H9 (cell line): ENCODE results near the gene NPAS1. TPM values are rescaled to one million over a fixed set of nuclear protein-coding genes. Genes with fewer than 3 reads are reported as not detected.

Source experiments
- DNase-seq: peaks from one replicate; pipeline ENCODE4 v3.0.0-alpha.2; 2017
- H2AFZ ChIP-seq: one replicate; pipeline ENCODE4 v1.6.1; 2013; ENCODE audit warnings: mild to moderate bottlenecking, low read length, control low read depth, moderate library complexity
- H2AK5ac ChIP-seq: 2 replicates; pipeline ENCODE4 v1.6.1; 2013; ENCODE audit warnings: low read length, control low read depth, mixed read lengths; ENCODE audit not compliant: insufficient read length
- H2BK120ac ChIP-seq: one replicate; pipeline ENCODE4 v1.6.1; 2013; ENCODE audit warnings: low read depth, mild to moderate bottlenecking, low read length, control low read depth, inconsistent platforms; ENCODE audit not compliant: poor library complexity, severe bottlenecking
- H2BK12ac ChIP-seq: 2 replicates; pipeline ENCODE4 v1.6.1; 2013; ENCODE audit warnings: low read length, control low read depth, mixed read lengths, low read depth; ENCODE audit not compliant: insufficient read length
- H2BK15ac ChIP-seq: 2 replicates; pipeline ENCODE4 v1.6.1; 2013; ENCODE audit warnings: low read depth, low read length, control low read depth
- H2BK20ac ChIP-seq: one replicate; pipeline ENCODE4 v1.6.1; 2013; ENCODE audit warnings: low read depth, mild to moderate bottlenecking, low read length, control low read depth, inconsistent platforms; ENCODE audit not compliant: poor library complexity, severe bottlenecking
- H2BK5ac ChIP-seq: 2 replicates; pipeline ENCODE4 v1.6.1; 2013; ENCODE audit warnings: low read length, control low read depth, mixed read lengths; ENCODE audit not compliant: insufficient read length
- H3K14ac ChIP-seq: 2 replicates; pipeline ENCODE4 v1.6.1; 2013; ENCODE audit warnings: low read length, control low read depth; ENCODE audit not compliant: insufficient read depth
- H3K18ac ChIP-seq: 2 replicates; pipeline ENCODE4 v1.6.1; 2013; ENCODE audit warnings: low read depth, mild to moderate bottlenecking, mixed read lengths, low read length, control low read depth; ENCODE audit not compliant: insufficient read length
- H3K23ac ChIP-seq: 2 replicates; pipeline ENCODE4 v1.6.1; 2013; ENCODE audit warnings: low read length, control low read depth, mixed read lengths, low read depth; ENCODE audit not compliant: insufficient read length
- H3K23me2 ChIP-seq: 2 replicates; pipeline ENCODE4 v1.6.1; 2013; ENCODE audit warnings: low read depth, mild to moderate bottlenecking, mixed read lengths, low read length, control low read depth; ENCODE audit not compliant: insufficient read length, poor library complexity, severe bottlenecking
- H3K27ac ChIP-seq: 2 replicates; pipeline ENCODE4 v1.5.1; 2013; ENCODE audit warnings: low read length, control low read depth, mixed read lengths, low read depth; ENCODE audit not compliant: insufficient read length
- H3K27me3 ChIP-seq: 2 replicates; pipeline ENCODE4 v1.6.1; 2013; ENCODE audit warnings: low read length, control low read depth, inconsistent platforms; ENCODE audit not compliant: insufficient read depth
- H3K4ac ChIP-seq: 2 replicates; pipeline ENCODE4 v1.6.1; 2013; ENCODE audit warnings: low read depth, mild to moderate bottlenecking, control low read depth, inconsistent platforms, low read length, moderate library complexity
- H3K4me1 ChIP-seq: 2 replicates; pipeline ENCODE4 v1.6.1; 2013; ENCODE audit warnings: low read length, control low read depth, inconsistent platforms; ENCODE audit not compliant: insufficient read depth
- H3K4me2 ChIP-seq: 2 replicates; pipeline ENCODE4 v1.6.1; 2013; ENCODE audit warnings: low read length, control low read depth, mixed read lengths; ENCODE audit not compliant: insufficient read length, insufficient read depth
- H3K56ac ChIP-seq: 2 replicates; pipeline ENCODE4 v1.6.1; 2013; ENCODE audit warnings: low read depth, mild to moderate bottlenecking, mixed read lengths, low read length, control low read depth; ENCODE audit not compliant: insufficient read length
- H3K79me1 ChIP-seq: 2 replicates; pipeline ENCODE4 v1.6.1; 2013; ENCODE audit warnings: low read depth, mild to moderate bottlenecking, moderate library complexity, low read length, control low read depth, inconsistent platforms; ENCODE audit not compliant: insufficient read depth, poor library complexity, severe bottlenecking
- H3K79me2 ChIP-seq: 2 replicates; pipeline ENCODE4 v1.6.1; 2013; ENCODE audit warnings: low read length, control low read depth, inconsistent platforms; ENCODE audit not compliant: insufficient read depth
- H3K9ac ChIP-seq: 2 replicates; pipeline ENCODE4 v1.6.1; 2013; ENCODE audit warnings: low read length, control low read depth, mixed read lengths; ENCODE audit not compliant: insufficient read length; ENCODE audit errors: extremely low read depth
- H3K9me3 ChIP-seq: one replicate; pipeline ENCODE4 v1.6.1; 2013; ENCODE audit warnings: low read depth, low read length, inconsistent platforms; ENCODE audit not compliant: control insufficient read depth
- H3T11ph ChIP-seq: one replicate; pipeline ENCODE4 v1.6.1; 2013; ENCODE audit warnings: mild to moderate bottlenecking, low read length, control low read depth, inconsistent platforms
- H4K20me1 ChIP-seq: one replicate; pipeline ENCODE4 v1.6.1; 2013; ENCODE audit not compliant: control insufficient read depth, insufficient read length, insufficient read depth
- H4K5ac ChIP-seq: 2 replicates; pipeline ENCODE4 v1.6.1; 2013; ENCODE audit warnings: low read depth, mild to moderate bottlenecking, mixed read lengths, low read length, control low read depth; ENCODE audit not compliant: insufficient read length
- H4K8ac ChIP-seq: replicated peaks from 2 replicates; pipeline ENCODE4 v1.6.1; 2013; ENCODE audit warnings: low read length, control low read depth, mixed read lengths, low read depth; ENCODE audit not compliant: insufficient read length
- H4K91ac ChIP-seq: 2 replicates; pipeline ENCODE4 v1.6.1; 2013; ENCODE audit warnings: low read depth, mild to moderate bottlenecking, moderate library complexity, mixed read lengths, low read length, control low read depth; ENCODE audit not compliant: insufficient read length
- H3K27ac Mint-ChIP-seq, 3 experiments: 2 replicates in 2 of 3; 3 replicates in 1 of 3; pipeline ENCODE4 v1.8.0; 2020 to 2021; ENCODE audit warnings: mixed read lengths in 3 of 3, mild to moderate bottlenecking in 1 of 3, moderate library complexity in 1 of 3
- H3K27me3 Mint-ChIP-seq: 2 replicates; pipeline ENCODE4 v1.8.0; 2021; ENCODE audit warnings: low read depth, mild to moderate bottlenecking, moderate library complexity, mixed read lengths
- H3K36me3 Mint-ChIP-seq, 3 experiments: 2 replicates in 2 of 3; 3 replicates in 1 of 3; pipeline ENCODE4 v1.8.0; 2020 to 2021; ENCODE audit warnings: low read depth in 3 of 3, mixed read lengths in 3 of 3; ENCODE audit not compliant: insufficient read depth in 1 of 3
- H3K4me1 Mint-ChIP-seq, 2 experiments: 2 replicates each; pipeline ENCODE4 v1.8.0; 2020; ENCODE audit warnings: mixed read lengths in 2 of 2
- H3K4me3 Mint-ChIP-seq, 2 experiments: 2 replicates in 1 of 2; 3 replicates in 1 of 2; pipeline ENCODE4 v1.8.0; 2020 to 2021; ENCODE audit warnings: mild to moderate bottlenecking in 2 of 2, mixed read lengths in 2 of 2, moderate library complexity in 1 of 2
- H3K9me3 Mint-ChIP-seq, 2 experiments: 2 replicates in 1 of 2; 3 replicates in 1 of 2; pipeline ENCODE4 v1.8.0; 2020; ENCODE audit warnings: mild to moderate bottlenecking in 2 of 2, mixed read lengths in 2 of 2, moderate library complexity in 1 of 2
- CTCF ChIP-seq: fragments of 200-600 bp; sonication (generic); conservative IDR thresholded peaks from 3 replicates; pipeline ENCODE4 v1.8.0; 2021; ENCODE audit warnings: antibody characterized with exemption, mild to moderate bottlenecking
- WGBS: extraction: QIAGEN DNeasy Blood & Tissue Kit; methylation state at CpG from one replicate; pipeline ENCODE4 v1.1.7; 2013; ENCODE audit warnings: missing lambda C conversion rate, low lambda C conversion rate, mixed read lengths; ENCODE audit not compliant: insufficient read length; ENCODE audit errors: extremely low coverage; 5-methylcytosine and 5-hydroxymethylcytosine counted together
- total RNA-seq: library from RNA; stranded (reverse); gene quantifications from 2 replicates; pipeline ENCODE4 v1.2.1, GENCODE V29; 2021

The NPAS1 gene
- total RNA-seq, 1 experiment from 2014 or later, result 17.8 TPM

GRCh38 chr19:47037766-47038165, 18.1 kb downstream of the NPAS1 start:
- Mint-ChIP-seq H3K4me1 (peaks cover 15 to 18% of the 10 kb centered on the region in 2 experiments), H3K36me3 (peaks cover 0 to 10% (median 9%) of the 10 kb centered on the region in 3 experiments; a peak in 4 of 7 replicates), H3K4me3 (peak overlapping the region in 1 of 2 experiments; percentile 64; a peak in 1 of 5 replicates), H3K9me3 (no peaks in the 10 kb centered on the region; a peak in 1 of 5 replicates), H3K27ac (no peak overlapping the region; a peak in 1 of 7 replicates), H3K27me3 (peaks cover 3% of the 10 kb centered on the region)
- H2BK12ac ChIP-seq, result no peak overlapping the region
- H3K79me1 ChIP-seq, result no peaks in the 10 kb centered on the region
- H2BK20ac ChIP-seq, result no peak overlapping the region
- no peak for TF ChIP-seq CTCF
- no peak overlapping the region for H3K18ac ChIP-seq
- H3K79me2 ChIP-seq, result no peaks in the 10 kb centered on the region
- H3K4me1 ChIP-seq, result no peaks in the 10 kb centered on the region
- no peak overlapping the region for H2BK15ac ChIP-seq
- H4K91ac ChIP-seq, result no peak overlapping the region
- H3K27me3 ChIP-seq, result no peaks in the 10 kb centered on the region
- H4K8ac ChIP-seq, result no peak overlapping the region
- H3K9me3 ChIP-seq, result no peaks in the 10 kb centered on the region
- H3K27ac ChIP-seq, result no peak overlapping the region
- no peak overlapping the region for H2BK5ac ChIP-seq
- H3K4me2 ChIP-seq, result no peak overlapping the region
- no CpG with 5 or more reads among the region's 1 CpG for WGBS
- no peak overlapping the region for H3K9ac ChIP-seq
- H3T11ph ChIP-seq, result no peak overlapping the region
- no peak overlapping the region for H2BK120ac ChIP-seq
- DNase-seq, result no peak
- H2AK5ac ChIP-seq, result no peak overlapping the region
- no peak overlapping the region for H3K4ac ChIP-seq
- H3K56ac ChIP-seq, result no peak overlapping the region
- H3K23me2 ChIP-seq, result peaks cover 11% of the 10 kb centered on the region
- H2AFZ ChIP-seq, result no peak overlapping the region
- H3K14ac ChIP-seq, result no peak overlapping the region
- no peak overlapping the region for H4K5ac ChIP-seq
- H4K20me1 ChIP-seq, result no peaks in the 10 kb centered on the region
- no peak overlapping the region for H3K23ac ChIP-seq
